GM13976 (cell line): ENCODE measurements around the gene FBP1.

Source experiments
- DNase-seq: peaks from one replicate; pipeline ENCODE4 v3.0.0; 2012; ENCODE audit warnings: low spot score
- CTCF ChIP-seq: IDR thresholded peaks from 2 replicates; pipeline ENCODE4 v1.5.1; 2012; ENCODE audit warnings: borderline replicate concordance, mild to moderate bottlenecking; ENCODE audit not compliant: insufficient read depth; ENCODE audit errors: extremely low read depth, missing control alignments, control extremely low read depth
- in situ Hi-C: fragments of 300-500 bp; cut with MboI; formaldehyde crosslinking; loops from one replicate; pipeline ENCODE4 v1.12.0; 2022; ENCODE audit warnings: low sequenced_read_pairs, mixed read lengths, inconsistent platforms; ENCODE audit not compliant: unreplicated experiment

FBP1 gene

GRCh38 chr9:94679587-94679986 lies 40.3 kb upstream of the FBP1 start:
- DNase-seq = no peak
- in situ Hi-C loops = no loop called here
- TF ChIP-seq CTCF = no peak

- in situ Hi-C loops = no loop called here
- TF ChIP-seq CTCF = no peak
- DNase-seq = no peak
These were observed 38.6 kb upstream of the FBP1 start for GRCh38 chr9:94677929-94678328.

GRCh38 chr9:94676446-94677131 lies 37.3 kb upstream of the FBP1 start:
- in situ Hi-C loops = no loop called here
- no peak for DNase-seq
- no peak for TF ChIP-seq CTCF

GRCh38 chr9:94675008-94675881 lies 35.9 kb upstream of the FBP1 start:
- no peak for DNase-seq
- TF ChIP-seq CTCF = no peak
- in situ Hi-C loops = no loop called here

- in situ Hi-C loops = no loop called here
- TF ChIP-seq CTCF = no peak
- no peak for DNase-seq
These were observed 33.6 kb upstream of the FBP1 start for GRCh38 chr9:94672811-94673487.

GRCh38 chr9:94668928-94669729 lies 29.8 kb upstream of the FBP1 start:
- in situ Hi-C loops = no loop called here
- DNase-seq = peak; percentile 68
- TF ChIP-seq CTCF = peak; percentile 83
